ENCODE results near the gene DENND6B.

DENND6B gene

DNA sequence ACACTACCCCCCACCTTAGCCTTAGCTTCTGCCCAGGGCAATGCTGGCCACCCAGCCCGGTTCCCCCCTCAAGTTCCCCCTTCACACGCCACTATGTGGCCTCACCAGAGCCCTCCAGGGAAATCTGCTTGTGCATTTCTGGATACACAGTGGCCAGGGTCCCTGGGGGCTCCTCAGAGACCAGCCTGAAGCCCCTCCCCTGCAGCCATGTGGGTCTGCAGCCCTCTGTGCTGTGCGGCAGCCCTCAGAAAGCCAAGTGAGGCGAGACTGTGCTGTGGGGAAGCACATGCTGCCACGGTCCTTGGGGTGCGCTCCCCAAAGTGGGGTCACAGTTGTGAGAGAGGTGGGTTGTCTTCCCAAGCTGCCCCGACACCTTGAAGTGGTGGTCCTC lies 17.2 kb downstream of the DENND6B start:
- Histone ChIP-seq H3K56ac (ENCODE audit: low read length) (no peak overlapping the region), H3K27me3 (ENCODE audit: insufficient read depth, low read length, poor library complexity) (no peaks in the 10 kb centered on the region), H3K79me2 (ENCODE audit: control insufficient read depth, insufficient read depth, low read length) (no peaks in the 10 kb centered on the region), H4K5ac (ENCODE audit: low read length) (no peak overlapping the region), H2BK120ac (ENCODE audit: low read depth, low read length) (no peak overlapping the region), H2BK5ac (ENCODE audit: low read length) (no peak overlapping the region), H3K36me3 (ENCODE audit: control insufficient read depth, insufficient read depth, low read length) (no peaks in the 10 kb centered on the region), H3K4me2 (ENCODE audit: low read length) (no peak overlapping the region), H3K4ac (ENCODE audit: low read depth, low read length) (no peak overlapping the region), H2BK15ac (replicated peaks; ENCODE audit: low read depth) (no peak overlapping the region), H3K9ac (ENCODE audit: low read length) (no peak overlapping the region), H3K79me1 (ENCODE audit: low read length) (peaks cover 3% of the 10 kb centered on the region), H3K4me3 (ENCODE audit: low read length) (no peak overlapping the region), H2AK5ac (ENCODE audit: low read length) (no peak overlapping the region), H3K27ac (ENCODE audit: low read depth, low read length) (no peak overlapping the region), H3K4me1 (ENCODE audit: control insufficient read depth, low read depth, low read length) (no peaks in the 10 kb centered on the region), H4K8ac (ENCODE audit: low read depth, low read length) (no peak overlapping the region), H3K23ac (ENCODE audit: low read length) (no peak overlapping the region), H3K18ac (ENCODE audit: low read length) (no peak overlapping the region)
- no peak for DNase-seq
- no CpG with 5 or more reads among the region's 7 CpGs for WGBS (ENCODE audit: extremely low coverage, insufficient coverage, low lambda C conversion rate)

- Histone ChIP-seq H3K9ac (ENCODE audit: low read length) (no peak overlapping the region), H3K79me2 (ENCODE audit: control insufficient read depth, insufficient read depth, low read length) (no peaks in the 10 kb centered on the region), H3K27me3 (ENCODE audit: insufficient read depth, low read length, poor library complexity) (no peaks in the 10 kb centered on the region), H4K8ac (ENCODE audit: low read depth, low read length) (no peak overlapping the region), H2BK5ac (ENCODE audit: low read length) (no peak overlapping the region), H3K4me1 (ENCODE audit: control insufficient read depth, low read depth, low read length) (no peaks in the 10 kb centered on the region), H2BK15ac (replicated peaks; ENCODE audit: low read depth) (no peak overlapping the region), H3K79me1 (ENCODE audit: low read length) (peaks cover 3% of the 10 kb centered on the region), H4K5ac (ENCODE audit: low read length) (no peak overlapping the region), H3K56ac (ENCODE audit: low read length) (peak overlapping the region; percentile 57), H3K4ac (ENCODE audit: low read depth, low read length) (no peak overlapping the region), H3K18ac (ENCODE audit: low read length) (no peak overlapping the region), H3K27ac (ENCODE audit: low read depth, low read length) (no peak overlapping the region), H3K4me3 (ENCODE audit: low read length) (no peak overlapping the region), H3K36me3 (ENCODE audit: control insufficient read depth, insufficient read depth, low read length) (no peaks in the 10 kb centered on the region), H3K4me2 (ENCODE audit: low read length) (no peak overlapping the region), H3K23ac (ENCODE audit: low read length) (no peak overlapping the region), H2BK120ac (ENCODE audit: low read depth, low read length) (no peak overlapping the region), H2AK5ac (ENCODE audit: low read length) (no peak overlapping the region)
- no CpG with 5 or more reads among the region's 9 CpGs for WGBS (ENCODE audit: extremely low coverage, insufficient coverage, low lambda C conversion rate)
- no peak for DNase-seq
These were observed 17.7 kb downstream of the DENND6B start for GRCh38 chr22:50308986-50309600.

DNA sequence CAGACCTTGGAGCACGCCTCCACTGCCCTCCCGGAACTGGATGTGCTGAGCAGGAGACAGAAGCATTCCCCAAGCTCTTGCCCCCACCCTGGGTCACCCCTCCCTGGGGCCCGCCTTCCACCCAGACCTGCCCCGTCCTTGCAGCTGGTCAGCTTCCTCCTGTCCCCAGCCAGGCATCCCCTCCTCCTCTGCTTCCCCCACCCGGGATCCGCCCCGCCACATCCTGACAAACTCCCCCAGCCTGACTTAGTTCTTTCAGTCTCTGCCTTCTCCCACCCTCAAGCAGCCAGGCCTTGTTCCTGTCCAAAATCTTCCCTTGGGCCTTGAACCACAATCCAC lies 18.2 kb downstream of the DENND6B start:
- no peaks in the 10 kb centered on the region for H3K27me3 ChIP-seq (ENCODE audit: insufficient read depth, low read length, poor library complexity)
- no peaks in the 10 kb centered on the region for H3K4me1 ChIP-seq (ENCODE audit: control insufficient read depth, low read depth, low read length)
- H2BK120ac ChIP-seq (ENCODE audit: low read depth, low read length), result no peak overlapping the region
- peak overlapping the region; percentile 38 for H3K56ac ChIP-seq (ENCODE audit: low read length)
- WGBS (ENCODE audit: extremely low coverage, insufficient coverage, low lambda C conversion rate), result no CpG with 5 or more reads among the region's 7 CpGs
- H3K18ac ChIP-seq (ENCODE audit: low read length), result no peak overlapping the region
- no peaks in the 10 kb centered on the region for H3K79me2 ChIP-seq (ENCODE audit: control insufficient read depth, insufficient read depth, low read length)
- H3K23ac ChIP-seq (ENCODE audit: low read length), result no peak overlapping the region
- H3K36me3 ChIP-seq (ENCODE audit: control insufficient read depth, insufficient read depth, low read length), result no peaks in the 10 kb centered on the region
- no peak overlapping the region for H3K9ac ChIP-seq (ENCODE audit: low read length)
- H2BK15ac ChIP-seq (replicated peaks; ENCODE audit: low read depth), result no peak overlapping the region
- H2BK5ac ChIP-seq (ENCODE audit: low read length), result no peak overlapping the region
- H3K4me3 ChIP-seq (ENCODE audit: low read length), result no peak overlapping the region
- no peak overlapping the region for H4K8ac ChIP-seq (ENCODE audit: low read depth, low read length)
- H2AK5ac ChIP-seq (ENCODE audit: low read length), result no peak overlapping the region
- peaks cover 3% of the 10 kb centered on the region for H3K79me1 ChIP-seq (ENCODE audit: low read length)
- no peak overlapping the region for H3K4ac ChIP-seq (ENCODE audit: low read depth, low read length)
- peak; percentile 27 for DNase-seq
- no peak overlapping the region for H3K4me2 ChIP-seq (ENCODE audit: low read length)
- H3K27ac ChIP-seq (ENCODE audit: low read depth, low read length), result no peak overlapping the region
- H4K5ac ChIP-seq (ENCODE audit: low read length), result no peak overlapping the region

DNA sequence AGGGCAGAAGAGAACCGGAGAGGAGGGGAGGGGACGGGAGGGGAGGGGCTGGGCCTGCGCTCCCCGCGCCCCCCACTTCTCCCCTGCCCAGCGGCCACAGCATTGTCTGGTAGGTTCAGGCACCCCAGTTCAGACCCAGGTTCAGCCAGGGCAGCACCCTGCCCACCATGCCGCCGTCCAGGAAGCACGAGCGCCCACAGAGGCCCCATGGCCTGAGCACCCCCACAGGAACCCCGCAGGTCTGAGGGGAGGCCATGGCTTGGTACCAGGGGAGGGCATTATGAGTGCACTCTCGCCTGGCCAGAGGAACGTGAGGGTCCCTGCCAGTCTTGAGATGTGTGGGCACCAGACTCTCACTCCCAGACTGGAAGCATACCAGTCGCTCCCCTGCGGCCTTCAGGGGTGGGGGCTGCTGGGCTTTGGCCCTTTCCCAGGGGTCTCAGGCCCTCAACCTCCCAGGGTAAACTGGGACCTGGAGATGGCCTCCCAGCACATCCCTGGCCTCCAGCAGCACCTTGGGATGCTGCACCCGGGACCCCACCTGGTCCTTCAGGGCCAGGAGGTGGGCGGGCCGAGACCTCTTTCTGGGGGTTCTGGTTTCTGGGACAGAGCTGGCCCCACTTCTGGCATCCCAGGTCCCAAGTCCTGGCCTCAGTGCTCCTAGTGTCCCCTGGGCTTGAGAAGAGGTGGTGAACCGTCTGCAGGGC lies 18.8 kb downstream of the DENND6B start:
- Histone ChIP-seq H3K4me2 (ENCODE audit: low read length) (no peak overlapping the region), H3K4ac (ENCODE audit: low read depth, low read length) (no peak overlapping the region), H3K4me3 (ENCODE audit: low read length) (no peak overlapping the region), H3K27ac (ENCODE audit: low read depth, low read length) (no peak overlapping the region), H3K27me3 (ENCODE audit: insufficient read depth, low read length, poor library complexity) (no peaks in the 10 kb centered on the region), H2BK15ac (replicated peaks; ENCODE audit: low read depth) (no peak overlapping the region), H2AK5ac (ENCODE audit: low read length) (no peak overlapping the region), H2BK5ac (ENCODE audit: low read length) (no peak overlapping the region), H3K56ac (ENCODE audit: low read length) (peak overlapping the region; percentile 56), H2BK120ac (ENCODE audit: low read depth, low read length) (no peak overlapping the region), H3K23ac (ENCODE audit: low read length) (no peak overlapping the region), H3K79me1 (ENCODE audit: low read length) (peaks cover 3% of the 10 kb centered on the region), H3K18ac (ENCODE audit: low read length) (no peak overlapping the region), H3K4me1 (ENCODE audit: control insufficient read depth, low read depth, low read length) (no peaks in the 10 kb centered on the region), H4K8ac (ENCODE audit: low read depth, low read length) (no peak overlapping the region), H3K9ac (ENCODE audit: low read length) (no peak overlapping the region), H3K79me2 (ENCODE audit: control insufficient read depth, insufficient read depth, low read length) (no peaks in the 10 kb centered on the region), H3K36me3 (ENCODE audit: control insufficient read depth, insufficient read depth, low read length) (no peaks in the 10 kb centered on the region), H4K5ac (ENCODE audit: low read length) (no peak overlapping the region)
- no peak for DNase-seq
- no CpG with 5 or more reads among the region's 19 CpGs for WGBS (ENCODE audit: extremely low coverage, insufficient coverage, low lambda C conversion rate)

DNA sequence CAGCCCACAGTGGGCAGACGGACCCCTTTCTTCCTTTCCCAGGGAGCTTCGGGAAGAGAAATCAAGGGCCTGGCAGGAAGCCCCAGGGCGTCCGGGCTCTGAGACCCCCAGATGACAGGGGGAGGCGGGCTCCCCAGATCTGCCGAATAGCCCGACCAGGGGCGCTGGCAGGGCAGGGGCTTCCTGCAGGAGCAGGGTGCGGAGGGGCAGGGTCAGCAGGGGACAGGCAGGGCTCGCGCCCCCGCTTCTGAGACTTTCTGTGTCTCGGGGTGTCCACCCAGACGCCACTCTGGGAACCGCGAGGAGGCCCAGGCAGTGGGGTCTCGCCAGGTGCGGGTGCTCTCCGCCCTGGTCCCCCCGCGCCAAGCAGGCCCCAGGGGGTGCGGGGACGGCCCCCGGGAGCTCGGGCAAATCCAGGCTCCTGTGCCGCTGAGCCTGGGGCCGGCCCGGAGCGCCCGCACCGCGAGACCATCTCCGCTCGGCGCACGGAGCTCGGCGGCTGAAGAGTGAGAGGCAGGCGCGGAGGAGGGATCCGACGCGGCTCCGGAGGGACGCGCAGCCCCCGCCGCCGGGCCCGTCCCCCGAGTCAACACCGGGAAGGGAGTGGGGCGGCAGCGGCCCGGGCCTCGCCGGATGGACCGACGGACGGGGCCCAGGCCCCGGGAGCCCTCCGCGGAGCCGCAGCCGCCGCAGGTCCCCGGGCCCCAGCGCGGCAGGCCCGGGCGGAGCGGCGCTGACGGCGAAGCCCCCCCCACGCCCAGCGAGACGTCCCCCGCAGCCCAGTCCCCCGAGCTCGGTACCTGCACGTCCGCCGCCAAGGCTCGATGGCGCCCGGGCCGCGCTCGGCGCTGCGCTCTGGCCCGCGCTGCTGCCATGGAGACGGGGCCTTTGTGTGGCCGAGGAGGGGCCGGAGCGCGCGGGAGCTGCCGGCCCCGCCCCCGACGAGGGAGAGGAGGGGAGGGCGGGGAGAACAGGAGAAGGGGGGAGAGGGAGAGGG lies 19.8 kb downstream of the DENND6B start, which contains the start of gene PLXNB2:
TSS of gene PLXNB2 (minus strand) at position 894 of the 997 bp plus-strand sequence. CDS start 17,062 bp downstream, outside the sequence.
- Histone ChIP-seq H3K4me1 (ENCODE audit: control insufficient read depth, low read depth, low read length) (no peaks in the 10 kb centered on the region), H2BK15ac (replicated peaks; ENCODE audit: low read depth) (no peak within 1 kb of the TSS), H3K27ac (ENCODE audit: low read depth, low read length) (peak within 1 kb of the TSS; percentile 4), H2BK5ac (ENCODE audit: low read length) (no peak within 1 kb of the TSS), H3K79me1 (ENCODE audit: low read length) (peaks cover 3% of the 10 kb centered on the region), H2AK5ac (ENCODE audit: low read length) (no peak within 1 kb of the TSS), H3K36me3 (ENCODE audit: control insufficient read depth, insufficient read depth, low read length) (no peaks in the 10 kb centered on the region), H3K79me2 (ENCODE audit: control insufficient read depth, insufficient read depth, low read length) (no peaks in the 10 kb centered on the region), H3K18ac (ENCODE audit: low read length) (peak within 1 kb of the TSS; percentile 42), H4K5ac (ENCODE audit: low read length) (no peak within 1 kb of the TSS), H3K4me3 (ENCODE audit: low read length) (peak within 1 kb of the TSS; percentile 46), H3K27me3 (ENCODE audit: insufficient read depth, low read length, poor library complexity) (no peaks in the 10 kb centered on the region), H3K23ac (ENCODE audit: low read length) (no peak within 1 kb of the TSS), H3K4me2 (ENCODE audit: low read length) (peak within 1 kb of the TSS; percentile 76), H4K8ac (ENCODE audit: low read depth, low read length) (no peak within 1 kb of the TSS), H3K9ac (ENCODE audit: low read length) (peak within 1 kb of the TSS; percentile 83), H3K4ac (ENCODE audit: low read depth, low read length) (peak within 1 kb of the TSS; percentile 39), H3K56ac (ENCODE audit: low read length) (peak within 1 kb of the TSS; percentile 85), H2BK120ac (ENCODE audit: low read depth, low read length) (no peak within 1 kb of the TSS)
- WGBS (ENCODE audit: extremely low coverage, insufficient coverage, low lambda C conversion rate), result no CpG with 5 or more reads among the region's 105 CpGs
- peak; percentile 88 for DNase-seq
